GM18873 (cell line): ENCODE measurements around the gene DDX51.
"Not testable (repeated sequence)": the region's sequence is repeated elsewhere in the genome, so short reads cannot be mapped to it uniquely, and the experiment has no call there.

ENCODE experiments used
- ATAC-seq: cut with Tn5 transposase; IDR thresholded peaks from one replicate; pipeline ENCODE4 v1.9.1; 2021; ENCODE audit warnings: mild to moderate bottlenecking, moderate library complexity, moderate number of reproducible peaks; ENCODE audit not compliant: unreplicated experiment, low FRiP score

DDX51 gene

GRCh38 chr12:132141976-132142678 is 2.0 kb downstream of the DDX51 start:
- no peak for ATAC-seq

- no peak for ATAC-seq
Observed at GRCh38 chr12:132140918-132141841, 2.9 kb downstream of the DDX51 start.

- ATAC-seq: no peak
Observed at GRCh38 chr12:132140501-132140900, 3.6 kb downstream of the DDX51 start.

GRCh38 chr12:132139912-132140311 is 4.2 kb downstream of the DDX51 start:
- ATAC-seq: no peak

GRCh38 chr12:132138941-132139871 is 4.9 kb downstream of the DDX51 start:
- no peak for ATAC-seq

- ATAC-seq: no peak
Observed at GRCh38 chr12:132137483-132138125, 6.5 kb downstream of the DDX51 start.

- not testable (repeated sequence) for ATAC-seq
Observed at GRCh38 chr12:132136226-132136625, 7.9 kb downstream of the DDX51 start.

GRCh38 chr12:132134653-132135183 is 9.4 kb downstream of the DDX51 start:
- not testable (repeated sequence) for ATAC-seq

GRCh38 chr12:132133952-132134652 is 10.0 kb downstream of the DDX51 start:
- no peak for ATAC-seq

- no peak for ATAC-seq
Observed at GRCh38 chr12:132132609-132133430, 11.3 kb downstream of the DDX51 start.

- ATAC-seq: no peak
Observed at GRCh38 chr12:132131952-132132351, 12.2 kb downstream of the DDX51 start.

- no peak for ATAC-seq
Observed at GRCh38 chr12:132131229-132131628, 12.9 kb downstream of the DDX51 start.

- ATAC-seq: no peak
Observed at GRCh38 chr12:132130690-132131089, 13.4 kb downstream of the DDX51 start.

GRCh38 chr12:132129007-132129406 is 15.1 kb downstream of the DDX51 start:
- no peak for ATAC-seq

- ATAC-seq: no peak
Observed at GRCh38 chr12:132127041-132127440, 17.1 kb downstream of the DDX51 start.

GRCh38 chr12:132125736-132126135 is 18.4 kb downstream of the DDX51 start:
- no peak for ATAC-seq

GRCh38 chr12:132124766-132125425 is 19.2 kb downstream of the DDX51 start:
- no peak for ATAC-seq
